Fibroblast of the aortic adventitia (primary cell): ENCODE data around the gene ENG. TPM values are rescaled to one million over a fixed set of nuclear protein-coding genes. Genes with fewer than 3 reads are reported as not detected.

Experiments
- DNase-seq: peaks from one replicate; pipeline ENCODE4 v3.0.0-alpha.2; 2010; ENCODE audit warnings: low read depth
- H3K4me3 ChIP-seq: 2 replicates; pipeline ENCODE4 v1.5.1; 2011; ENCODE audit warnings: low read depth, mild to moderate bottlenecking, control low read depth, low read length, moderate library complexity
- total RNA-seq: library from RNA; depleted of rRNA; stranded (reverse); fragments of >200 nt; gene quantifications from 2 replicates; pipeline ENCODE4 v1.2.3, GENCODE V29; 2012; ENCODE audit warnings: low replicate concordance
- TF ChIP-seq, protein P1 (sequence below): IDR thresholded peaks from 2 replicates; pipeline ENCODE4 v1.5.1; 2011; ENCODE audit warnings: mild to moderate bottlenecking, low read length, control low read depth, inconsistent platforms; ENCODE audit not compliant: insufficient read depth

The ENG gene
- total RNA-seq, 1 donor = 62.0 TPM

- TF ChIP-seq, protein P1, sequence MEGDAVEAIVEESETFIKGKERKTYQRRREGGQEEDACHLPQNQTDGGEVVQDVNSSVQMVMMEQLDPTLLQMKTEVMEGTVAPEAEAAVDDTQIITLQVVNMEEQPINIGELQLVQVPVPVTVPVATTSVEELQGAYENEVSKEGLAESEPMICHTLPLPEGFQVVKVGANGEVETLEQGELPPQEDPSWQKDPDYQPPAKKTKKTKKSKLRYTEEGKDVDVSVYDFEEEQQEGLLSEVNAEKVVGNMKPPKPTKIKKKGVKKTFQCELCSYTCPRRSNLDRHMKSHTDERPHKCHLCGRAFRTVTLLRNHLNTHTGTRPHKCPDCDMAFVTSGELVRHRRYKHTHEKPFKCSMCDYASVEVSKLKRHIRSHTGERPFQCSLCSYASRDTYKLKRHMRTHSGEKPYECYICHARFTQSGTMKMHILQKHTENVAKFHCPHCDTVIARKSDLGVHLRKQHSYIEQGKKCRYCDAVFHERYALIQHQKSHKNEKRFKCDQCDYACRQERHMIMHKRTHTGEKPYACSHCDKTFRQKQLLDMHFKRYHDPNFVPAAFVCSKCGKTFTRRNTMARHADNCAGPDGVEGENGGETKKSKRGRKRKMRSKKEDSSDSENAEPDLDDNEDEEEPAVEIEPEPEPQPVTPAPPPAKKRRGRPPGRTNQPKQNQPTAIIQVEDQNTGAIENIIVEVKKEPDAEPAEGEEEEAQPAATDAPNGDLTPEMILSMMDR = no peak
- H3K4me3 ChIP-seq = no peak overlapping the region
- no peak for DNase-seq
Measured at GRCh38 chr9:127806871-127807270, 47.6 kb downstream of the ENG start.

DNA sequence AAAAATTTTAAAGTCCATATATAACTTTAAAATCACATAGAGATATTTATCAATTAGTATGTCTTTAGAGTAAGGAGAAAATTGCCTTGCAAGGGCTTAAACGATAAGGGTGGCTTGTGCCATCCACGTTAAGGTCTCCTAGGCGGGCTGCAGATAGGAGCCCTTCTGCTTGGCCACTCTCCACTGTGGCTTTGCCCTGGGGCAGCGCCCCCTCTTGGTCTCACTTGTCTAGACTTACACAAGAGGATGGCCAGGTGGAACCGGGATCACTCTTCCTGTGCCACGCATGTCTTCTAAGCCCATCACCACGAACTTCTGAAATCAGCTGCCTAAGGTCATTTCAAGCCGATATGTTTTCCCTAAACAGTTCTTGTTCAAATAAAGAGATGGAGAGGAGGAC, 48.8 kb downstream of the ENG start:
- H3K4me3 ChIP-seq = no peak overlapping the region
- TF ChIP-seq, protein P1 = peak; percentile 48
- DNase-seq = no peak

GRCh38 chr9:127803507-127804352, 50.7 kb downstream of the ENG start:
- TF ChIP-seq, protein P1 = no peak
- DNase-seq = peak; percentile 70
- H3K4me3 ChIP-seq = peak overlapping the region; percentile 74

DNA sequence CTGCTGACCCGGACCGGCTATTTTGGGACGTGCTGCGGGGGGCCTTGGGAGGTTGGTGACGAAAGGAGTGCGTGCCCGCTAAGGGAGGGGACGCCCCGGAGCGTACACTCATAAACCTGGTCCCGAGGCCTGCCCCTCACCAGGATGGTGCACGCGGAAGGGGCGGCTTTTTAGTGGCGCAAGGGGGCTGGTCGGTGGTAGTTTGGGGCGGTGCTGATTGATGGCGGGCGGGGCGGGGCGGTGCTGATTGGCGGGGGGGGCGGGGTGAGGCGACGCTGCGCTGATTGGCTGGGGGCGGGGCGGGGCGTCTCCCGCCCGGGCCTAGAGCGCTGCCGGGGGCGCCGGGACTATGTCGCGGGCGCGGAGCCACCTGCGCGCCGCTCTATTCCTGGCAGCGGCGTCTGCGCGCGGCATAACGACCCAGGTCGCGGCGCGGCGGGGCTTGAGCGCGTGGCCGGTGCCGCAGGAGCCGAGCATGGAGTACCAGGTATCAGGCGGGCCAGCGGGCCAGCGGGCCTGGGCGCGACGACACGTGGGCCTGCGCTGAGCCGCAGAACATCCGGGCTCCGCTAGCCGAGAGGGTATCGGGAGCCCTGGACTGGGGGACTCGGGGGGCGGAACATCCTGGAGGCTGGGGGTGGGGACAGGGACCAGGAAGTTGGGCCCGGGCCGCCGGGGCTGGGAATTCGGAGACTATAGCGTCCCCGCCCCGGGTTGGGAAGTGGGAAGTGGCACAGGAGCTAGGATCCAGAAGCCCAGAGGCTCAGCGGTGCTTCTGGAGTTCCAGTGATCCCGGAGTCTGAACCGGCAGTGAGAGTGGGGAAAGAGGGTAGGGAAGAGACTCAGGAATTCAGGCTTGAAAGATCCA, 51.6 kb downstream of the ENG start, which contains the start of gene FPGS:
Gene FPGS (plus strand): TSS at position 307 of the 868 bp plus-strand sequence. CDS start 43 bp downstream, at position 350.
- TF ChIP-seq, protein P1 = no peak
- DNase-seq = peak; percentile 86
- peak within 1 kb of the TSS; percentile 74 for H3K4me3 ChIP-seq

DNA sequence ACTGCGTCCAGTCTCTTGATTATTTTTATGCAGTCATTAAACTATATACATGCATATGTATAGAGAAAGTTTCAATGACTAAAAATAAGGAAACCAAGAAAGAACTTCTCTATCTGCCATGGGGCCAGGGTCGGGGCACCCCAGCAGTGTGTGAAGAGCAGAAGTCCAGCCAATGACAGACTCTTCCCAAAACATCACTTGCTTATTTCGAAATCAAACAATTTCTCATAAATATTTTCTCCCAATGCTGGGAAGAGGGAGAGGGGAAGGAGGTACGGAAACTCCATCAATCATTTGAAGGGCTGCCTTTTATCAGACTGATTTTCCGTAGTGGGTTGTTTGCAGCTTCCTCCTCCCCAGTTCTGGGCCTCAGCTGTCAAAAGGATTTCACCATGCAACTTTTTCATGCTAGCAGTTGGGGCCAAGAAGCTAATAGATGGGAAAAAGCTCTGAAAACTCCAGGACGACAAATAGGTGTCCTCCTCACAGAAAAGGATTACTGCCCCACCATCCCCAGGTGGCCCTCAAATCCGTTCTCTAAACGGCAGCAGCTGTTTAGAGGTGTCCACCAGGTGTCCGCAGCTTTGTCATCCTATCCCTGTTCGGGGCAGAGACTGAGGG, 52.4 kb downstream of the ENG start:
- peak overlapping the region; percentile 59 for H3K4me3 ChIP-seq
- peak; percentile 63 for DNase-seq
- TF ChIP-seq, protein P1 = no peak

- no peak for DNase-seq
- H3K4me3 ChIP-seq = no peak overlapping the region
- TF ChIP-seq, protein P1 = no peak
Measured at GRCh38 chr9:127796852-127797370, 57.5 kb downstream of the ENG start.
